NCI-H1105 treated with DMSO at 0.1 percent for 48 hours (cell line): Measurements from ENCODE around the gene PCNX1.
A peak's percentile ranks its signal among the peaks of the same experiment; 100 is the strongest.
"Not testable (repeated sequence)": the region's sequence is repeated elsewhere in the genome, so short reads cannot be mapped to it uniquely, and the experiment has no call there.

Experiments used
- DNase-seq: peaks from one replicate; lab custom pipeline; 2025; lab: John Stamatoyannopoulos, UW

PCNX1 gene

GRCh38 chr14:70907176-70907995, at the start of gene PCNX1:
PCNX1 (plus strand) TSS chr14:70907459; CDS start chr14:70907851, 392 bp downstream.
- peak; percentile 89 for DNase-seq

GRCh38 chr14:70857496-70857890, 49.8 kb upstream of the PCNX1 start:
- no peak for DNase-seq

- no peak for DNase-seq
Measured at GRCh38 chr14:70858641-70859040, 48.6 kb upstream of the PCNX1 start.

GRCh38 chr14:70866992-70867391, 40.3 kb upstream of the PCNX1 start:
- not testable (repeated sequence) for DNase-seq

- no peak for DNase-seq
Measured at GRCh38 chr14:70871001-70871400, 36.3 kb upstream of the PCNX1 start.

GRCh38 chr14:70871863-70872677, 35.2 kb upstream of the PCNX1 start:
- no peak for DNase-seq

- DNase-seq, result no peak
Measured at GRCh38 chr14:70872678-70873020, 34.6 kb upstream of the PCNX1 start.

GRCh38 chr14:70873627-70874026, 33.6 kb upstream of the PCNX1 start:
- DNase-seq, result no peak

- not testable (repeated sequence) for DNase-seq
Measured at GRCh38 chr14:70875811-70876460, 31.3 kb upstream of the PCNX1 start.

- no peak for DNase-seq
Measured at GRCh38 chr14:70879448-70879847, 27.8 kb upstream of the PCNX1 start.

GRCh38 chr14:70880888-70881287, 26.4 kb upstream of the PCNX1 start:
- DNase-seq, result not testable (repeated sequence)

- DNase-seq, result no peak
Measured at GRCh38 chr14:70881549-70882177, 25.6 kb upstream of the PCNX1 start.

GRCh38 chr14:70882776-70883492, 24.3 kb upstream of the PCNX1 start:
- no peak for DNase-seq

- DNase-seq, result no peak
Measured at GRCh38 chr14:70884595-70885342, 22.5 kb upstream of the PCNX1 start.

GRCh38 chr14:70885343-70886022, 21.8 kb upstream of the PCNX1 start:
- DNase-seq, result no peak

GRCh38 chr14:70886421-70887206, 20.6 kb upstream of the PCNX1 start:
- no peak for DNase-seq

- no peak for DNase-seq
Measured at GRCh38 chr14:70887207-70887681, 20.0 kb upstream of the PCNX1 start.

GRCh38 chr14:70887737-70888499, 19.3 kb upstream of the PCNX1 start:
- DNase-seq, result no peak
